PC-9 (cell line): ENCODE data around the gene CNKSR3. TPM values are rescaled to one million over a fixed set of nuclear protein-coding genes. Genes with fewer than 3 reads are reported as not detected.

Experiments
- BruUV-seq: library from RNA; stranded (reverse); fragments of 400-500 nt; replicated peaks from 2 replicates; lab custom pipeline; 2021; lab: Mats Ljungman, UMichigan
- CTCF ChIA-PET: fragments of 300-600 bp; sonication (Branson Sonifier 250); formaldehyde crosslinking; loops from one replicate; lab custom pipeline; 2022; ENCODE audit warnings: antibody characterized with exemption; lab: Charles Lee
- POLR2A ChIA-PET: fragments of 300-600 bp; sonication (Branson Sonifier 250); formaldehyde crosslinking; loops from one replicate; lab custom pipeline; 2022; ENCODE audit warnings: antibody characterized with exemption; ENCODE audit not compliant: unreplicated experiment; lab: Charles Lee
- DNase-seq, 2 experiments: peaks; one replicate each; pipeline versions ENCODE4 v3.0.0 to v3.0.0-alpha.2; 2015 to 2022; ENCODE audit warnings: mixed read lengths in 1 of 2
- H2AFZ ChIP-seq: fragments of 200-600 bp; sonication (generic); 2 replicates; pipeline ENCODE4 v1.8.1; 2017; ENCODE audit warnings: antibody characterized with exemption
- H3F3A ChIP-seq: fragments of 200-600 bp; sonication (generic); 2 replicates; pipeline ENCODE4 v1.8.1; 2017; ENCODE audit warnings: antibody characterized with exemption, mild to moderate bottlenecking, low read depth; ENCODE audit not compliant: insufficient read depth
- H3K27ac ChIP-seq: fragments of 200-600 bp; sonication (generic); 2 replicates; pipeline ENCODE4 v1.6.1; 2016; ENCODE audit warnings: mixed run types
- H3K27me3 ChIP-seq: fragments of 200-600 bp; sonication (generic); 2 replicates; pipeline ENCODE4 v1.6.1; 2016; ENCODE audit warnings: low read depth, mixed run types; ENCODE audit not compliant: insufficient read depth
- H3K36me3 ChIP-seq: fragments of 200-600 bp; sonication (generic); 2 replicates; pipeline ENCODE4 v1.6.1; 2016; ENCODE audit warnings: low read depth, mixed run types
- H3K4me1 ChIP-seq: fragments of 200-600 bp; sonication (generic); replicated peaks from 2 replicates; pipeline ENCODE4 v1.6.1; 2016; ENCODE audit warnings: mixed run types; ENCODE audit not compliant: insufficient read depth
- H3K4me2 ChIP-seq: fragments of 200-600 bp; sonication (generic); 2 replicates; pipeline ENCODE4 v1.6.1; 2017; ENCODE audit warnings: mixed run types
- H3K4me3 ChIP-seq: fragments of 200-600 bp; sonication (generic); 2 replicates; pipeline ENCODE4 v1.6.1; 2016; ENCODE audit warnings: mixed run types
- H3K79me2 ChIP-seq: fragments of 200-600 bp; sonication (generic); 2 replicates; pipeline ENCODE4 v1.6.1; 2017; ENCODE audit warnings: low read depth, mixed run types
- H3K9me2 ChIP-seq: fragments of 200-600 bp; sonication (generic); 2 replicates; pipeline ENCODE4 v1.8.1; 2017; ENCODE audit warnings: mild to moderate bottlenecking; ENCODE audit not compliant: insufficient read depth
- H3K9me3 ChIP-seq: fragments of 200-600 bp; sonication (generic); 2 replicates; pipeline ENCODE4 v1.8.1; 2016; ENCODE audit warnings: low read depth; ENCODE audit not compliant: insufficient read depth
- H4K20me1 ChIP-seq: fragments of 200-600 bp; sonication (generic); 2 replicates; pipeline ENCODE4 v1.8.1; 2017; ENCODE audit not compliant: insufficient read depth
- CTCF ChIP-seq: fragments of 200-600 bp; sonication (generic); conservative IDR thresholded peaks from 2 replicates; pipeline ENCODE4 v1.6.1; 2017; ENCODE audit warnings: mixed run types, antibody characterized with exemption, mild to moderate bottlenecking, moderate library complexity
- EZH2 ChIP-seq: fragments of 200-600 bp; sonication (generic); IDR thresholded peaks from 2 replicates; pipeline ENCODE4 v1.8.0; 2017; ENCODE audit warnings: antibody characterized with exemption, low read depth
- intact Hi-C: fragments of 100-400 bp; cut with micrococcal nuclease; formaldehyde crosslinking; loops from one replicate; pipeline ENCODE4 v1.10.0; 2022; ENCODE audit not compliant: unreplicated experiment
- total RNA-seq: library from RNA; stranded (reverse); gene quantifications from 2 replicates; pipeline ENCODE4 v1.2.3, GENCODE V29; 2021

CNKSR3 gene
- total RNA-seq, 1 experiment from 2014 or later, result 4.7 TPM

- Histone ChIP-seq H3K4me1 (no peaks in the 10 kb centered on the region), H3K36me3 (no peaks in the 10 kb centered on the region), H3K9me2 (no peaks in the 10 kb centered on the region), H3K27ac (no peak overlapping the region), H3K79me2 (no peaks in the 10 kb centered on the region), H3K9me3 (no peaks in the 10 kb centered on the region), H3K4me2 (no peak overlapping the region), H3K27me3 (no peaks in the 10 kb centered on the region), H4K20me1 (no peaks in the 10 kb centered on the region), H3K4me3 (no peak overlapping the region), H3F3A (no peaks in the 10 kb centered on the region), H2AFZ (no peak overlapping the region)
- BruUV-seq, result no TSS peak
- no peak for DNase-seq
- intact Hi-C loops, result no loop called here
- TF ChIP-seq CTCF, result no peak
- ChIA-PET CTCF (no interaction called here), POLR2A (no interaction called here)
Measured at GRCh38 chr6:154461348-154461747, 49.1 kb downstream of the CNKSR3 start.

- TF ChIP-seq EZH2 (no peak), CTCF (no peak)
- CTCF ChIA-PET, result no interaction called here
- Histone ChIP-seq H3K4me1 (no peaks in the 10 kb centered on the region), H3K36me3 (no peaks in the 10 kb centered on the region), H3K9me3 (no peaks in the 10 kb centered on the region), H3F3A (no peaks in the 10 kb centered on the region), H3K27ac (no peak overlapping the region), H3K4me2 (no peak overlapping the region), H3K9me2 (no peaks in the 10 kb centered on the region), H3K27me3 (no peaks in the 10 kb centered on the region), H3K79me2 (no peaks in the 10 kb centered on the region), H3K4me3 (no peak overlapping the region), H4K20me1 (no peaks in the 10 kb centered on the region), H2AFZ (no peak overlapping the region)
- intact Hi-C loops, result no loop called here
- POLR2A ChIA-PET, result no interaction called here
- BruUV-seq, result no TSS peak
- DNase-seq, result no peak
Measured at GRCh38 chr6:154460306-154461071, 50.0 kb downstream of the CNKSR3 start.

GRCh38 chr6:154459513-154459912 is 51.0 kb downstream of the CNKSR3 start:
- intact Hi-C loops, result no loop called here
- CTCF ChIA-PET, result no interaction called here
- H3K4me2 ChIP-seq, result no peak overlapping the region

More at GRCh38 chr6:154459513-154459912, 51.0 kb downstream of the CNKSR3 start:
- TF ChIP-seq EZH2 (no peak), CTCF (no peak)
- no peaks in the 10 kb centered on the region for H3K79me2 ChIP-seq
- no peaks in the 10 kb centered on the region for H3K4me1 ChIP-seq
- no peaks in the 10 kb centered on the region for H4K20me1 ChIP-seq
- POLR2A ChIA-PET, result no interaction called here
- no peaks in the 10 kb centered on the region for H3K36me3 ChIP-seq
- DNase-seq, result no peak
- no peaks in the 10 kb centered on the region for H3K27me3 ChIP-seq
- H3K9me2 ChIP-seq, result no peaks in the 10 kb centered on the region
- no peaks in the 10 kb centered on the region for H3F3A ChIP-seq
- no peaks in the 10 kb centered on the region for H3K9me3 ChIP-seq
- no peak overlapping the region for H2AFZ ChIP-seq
- no peak overlapping the region for H3K4me3 ChIP-seq
- no TSS peak for BruUV-seq
- no peak overlapping the region for H3K27ac ChIP-seq
